ACHN (cell line): ENCODE results near the gene TRAPPC14.

Source experiments
- DNase-seq: peaks from one replicate; pipeline ENCODE4 v3.0.0-alpha.2; 2015
- in situ Hi-C: cut with HindIII; loops from 2 replicates; pipeline ENCODE4 v1.10.0; 2017; ENCODE audit warnings: low sequenced_read_pairs, low pct_ligation_motif_present, low pct_unique_long_range_greater_than_20kb

Gene TRAPPC14

GRCh38 chr7:100115026-100115425 lies 43.5 kb downstream of the TRAPPC14 start:
- DNase-seq = no peak
- in situ Hi-C loops = no loop called here

- in situ Hi-C loops = no loop called here
- DNase-seq = no peak
Measured at GRCh38 chr7:100111914-100112313, 46.6 kb downstream of the TRAPPC14 start.

GRCh38 chr7:100111156-100111555 lies 47.4 kb downstream of the TRAPPC14 start:
- no peak for DNase-seq
- in situ Hi-C loops = no loop called here

GRCh38 chr7:100109521-100110163 lies 48.9 kb downstream of the TRAPPC14 start:
- DNase-seq = no peak
- in situ Hi-C loops = no loop called here

- no peak for DNase-seq
- in situ Hi-C loops = no loop called here
Measured at GRCh38 chr7:100107890-100108289, 50.6 kb downstream of the TRAPPC14 start.

- DNase-seq = no peak
- in situ Hi-C loops = no loop called here
Measured at GRCh38 chr7:100107125-100107737, 51.3 kb downstream of the TRAPPC14 start.

- in situ Hi-C loops = no loop called here
- DNase-seq = no peak
Measured at GRCh38 chr7:100106633-100107032, 51.9 kb downstream of the TRAPPC14 start.

- in situ Hi-C loops = no loop called here
- no peak for DNase-seq
Measured at GRCh38 chr7:100105534-100105933, 53.0 kb downstream of the TRAPPC14 start.
